HG02943 (cell line): ENCODE measurements around the gene MEIS1.

Experiments used
- ATAC-seq: cut with Tn5 transposase; IDR thresholded peaks from one replicate; pipeline ENCODE4 v1.9.1; 2021; ENCODE audit warnings: mild to moderate bottlenecking, low read depth, moderate library complexity; ENCODE audit not compliant: unreplicated experiment

The MEIS1 gene

GRCh38 chr2:66576561-66577320 is 141.8 kb downstream of the MEIS1 start:
- no peak for ATAC-seq

DNA sequence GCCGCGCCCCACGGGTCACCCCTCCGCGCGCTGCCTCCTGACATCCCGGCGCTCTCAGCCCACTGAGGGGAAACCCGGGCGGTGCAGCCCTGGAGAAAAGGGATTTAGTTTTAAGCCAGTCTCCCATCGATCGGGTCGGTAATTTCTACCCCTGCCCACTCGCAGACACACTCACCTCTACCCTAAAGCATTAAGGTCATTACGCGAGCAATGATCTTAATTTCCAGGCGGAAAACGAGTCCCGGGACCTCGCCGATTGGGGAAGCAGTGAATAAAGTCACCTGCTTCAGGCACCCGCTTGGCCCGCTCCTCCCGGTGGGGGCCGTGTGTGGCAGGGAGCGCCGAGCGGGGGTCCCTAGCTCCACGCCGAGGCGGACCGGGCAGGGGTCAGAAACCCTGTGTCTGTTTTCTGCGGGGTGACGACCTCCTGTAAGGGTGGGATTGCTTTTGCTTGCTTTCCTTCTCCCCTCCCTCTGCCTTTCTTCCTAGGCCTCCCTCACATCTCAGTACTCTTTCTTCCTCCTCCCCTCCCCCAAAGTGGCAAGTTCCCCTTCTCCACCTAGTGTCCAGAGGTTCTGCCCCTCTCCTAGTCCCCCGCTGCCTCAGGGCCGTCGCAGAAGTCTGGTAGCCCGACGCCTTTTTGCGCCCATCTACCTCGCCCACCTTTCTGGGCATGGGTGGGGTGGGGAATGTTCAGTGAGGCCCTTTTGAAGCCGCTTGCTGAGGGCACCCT is 142.6 kb downstream of the MEIS1 start:
- no peak for ATAC-seq

GRCh38 chr2:66578054-66578686 is 143.2 kb downstream of the MEIS1 start:
- no peak for ATAC-seq

- ATAC-seq, result no peak
Observed at GRCh38 chr2:66578687-66579106, 143.8 kb downstream of the MEIS1 start.

DNA sequence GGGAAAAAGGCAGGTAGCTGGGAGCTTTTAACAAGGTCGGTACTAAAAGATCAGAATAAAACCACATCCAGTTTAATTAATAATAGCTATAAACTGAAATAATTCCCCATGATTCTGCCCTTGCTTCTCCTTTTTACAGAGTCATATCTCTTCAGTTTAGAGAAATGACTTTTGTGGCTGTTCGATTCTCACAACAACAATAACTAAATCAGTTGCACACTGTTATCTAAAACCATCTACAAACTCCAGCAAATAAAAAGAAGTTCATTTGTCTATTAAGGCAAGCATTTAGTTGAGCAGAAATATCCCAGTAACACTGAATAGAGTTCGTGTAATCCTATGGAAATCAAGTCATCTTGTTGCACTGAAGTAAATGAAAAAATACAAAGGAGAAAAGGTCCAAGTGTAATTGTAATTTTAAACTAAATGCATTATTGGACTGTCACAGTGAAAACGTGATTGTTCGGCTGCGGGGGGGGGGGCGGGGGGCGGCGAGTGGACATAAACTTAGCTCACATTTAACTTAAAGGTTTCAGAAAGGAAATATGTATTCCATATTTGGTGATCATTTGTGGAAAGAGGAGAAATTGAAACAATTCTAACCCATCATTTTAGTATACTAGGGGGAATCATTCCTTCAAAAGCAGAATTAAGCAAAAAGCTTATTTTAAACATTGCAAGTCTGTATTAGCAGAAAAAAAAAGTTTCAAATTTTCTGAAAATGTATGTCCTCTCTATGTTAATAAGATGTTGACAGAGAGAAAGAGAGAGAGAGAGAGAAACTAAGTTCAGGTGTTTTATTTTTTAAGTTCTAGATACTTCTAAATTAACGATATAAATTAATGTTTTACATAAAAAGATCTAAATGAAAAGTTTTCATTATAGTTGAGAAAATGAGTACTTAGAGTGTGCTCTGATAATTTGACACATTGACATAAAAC is 144.5 kb downstream of the MEIS1 start:
- no peak for ATAC-seq

DNA sequence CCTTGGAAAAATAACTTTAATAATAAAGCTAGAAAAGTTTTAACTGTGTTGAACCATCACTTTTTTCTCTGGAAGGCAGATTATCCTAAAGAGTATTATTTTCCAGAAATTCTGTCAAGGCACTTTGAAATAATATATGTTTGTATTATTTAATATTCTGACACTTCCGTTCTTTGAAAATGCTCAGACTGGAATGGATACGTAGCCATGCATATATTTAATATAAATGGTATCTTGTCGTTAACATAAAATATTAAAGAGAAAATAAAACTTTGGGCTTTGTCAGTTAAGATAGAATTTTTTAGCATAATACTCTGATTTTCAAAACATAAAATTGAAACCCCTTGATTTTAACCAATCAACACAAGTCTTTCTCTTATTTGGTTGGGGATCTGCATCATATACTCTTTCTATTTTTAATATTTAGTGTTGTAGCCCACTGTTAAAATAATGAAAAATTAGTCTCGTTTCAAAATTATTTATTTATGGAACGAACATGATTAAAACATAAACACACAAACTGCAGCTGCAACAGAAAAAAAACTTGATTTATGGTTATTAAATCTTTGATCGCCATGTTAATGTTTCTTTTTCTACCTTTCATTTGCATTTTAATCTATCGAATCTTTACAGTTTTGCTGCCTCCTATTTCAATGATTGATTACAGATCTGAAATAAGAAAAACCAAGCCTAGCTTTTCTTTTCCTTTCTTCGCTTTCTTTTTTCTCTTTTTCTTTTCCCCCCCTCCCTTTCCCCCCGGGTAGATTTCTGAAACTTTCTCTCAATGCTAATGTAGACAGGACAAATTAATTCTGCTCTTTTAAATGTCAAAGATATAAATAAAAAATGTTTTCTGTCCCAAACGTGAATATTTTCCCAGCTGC is 145.5 kb downstream of the MEIS1 start:
- no peak for ATAC-seq

DNA sequence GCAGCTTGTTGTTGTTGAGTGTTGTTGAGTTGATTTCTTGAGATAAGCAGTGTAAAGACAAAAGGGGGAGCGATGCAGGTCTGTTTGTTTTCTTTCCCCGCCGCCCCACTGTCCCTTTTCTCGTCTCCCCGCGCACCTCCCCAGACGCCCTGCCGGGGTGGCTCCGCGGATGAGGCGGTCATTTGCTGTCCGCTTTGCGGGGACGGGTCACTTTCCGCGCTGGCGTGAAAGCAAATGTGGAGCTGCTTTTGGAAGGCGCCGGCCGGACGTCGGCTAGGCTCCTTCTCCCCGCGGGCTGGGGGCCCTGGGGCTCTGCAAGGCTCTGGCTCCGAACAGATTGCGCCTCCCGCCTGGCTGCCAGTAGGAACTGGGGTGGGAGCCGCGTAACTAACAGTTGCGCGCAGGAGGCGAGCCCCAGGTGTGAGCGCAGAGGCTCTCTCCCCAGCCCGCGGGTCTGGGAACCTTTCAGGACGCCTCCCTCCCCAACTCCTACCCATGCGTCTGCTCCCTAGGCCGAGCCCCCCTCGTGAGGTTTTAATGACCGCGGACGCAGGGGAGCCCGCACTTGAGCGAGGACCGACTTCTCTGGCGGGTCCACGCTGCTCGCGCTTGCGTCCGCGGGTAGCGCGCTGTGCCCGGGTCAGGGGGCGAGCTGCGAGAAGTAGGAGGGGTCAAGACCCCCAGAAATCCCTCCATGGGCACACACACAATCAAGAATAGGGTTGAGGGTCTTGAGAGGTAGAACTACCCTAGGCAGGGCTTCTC is 146.6 kb downstream of the MEIS1 start:
- ATAC-seq, result no peak

DNA sequence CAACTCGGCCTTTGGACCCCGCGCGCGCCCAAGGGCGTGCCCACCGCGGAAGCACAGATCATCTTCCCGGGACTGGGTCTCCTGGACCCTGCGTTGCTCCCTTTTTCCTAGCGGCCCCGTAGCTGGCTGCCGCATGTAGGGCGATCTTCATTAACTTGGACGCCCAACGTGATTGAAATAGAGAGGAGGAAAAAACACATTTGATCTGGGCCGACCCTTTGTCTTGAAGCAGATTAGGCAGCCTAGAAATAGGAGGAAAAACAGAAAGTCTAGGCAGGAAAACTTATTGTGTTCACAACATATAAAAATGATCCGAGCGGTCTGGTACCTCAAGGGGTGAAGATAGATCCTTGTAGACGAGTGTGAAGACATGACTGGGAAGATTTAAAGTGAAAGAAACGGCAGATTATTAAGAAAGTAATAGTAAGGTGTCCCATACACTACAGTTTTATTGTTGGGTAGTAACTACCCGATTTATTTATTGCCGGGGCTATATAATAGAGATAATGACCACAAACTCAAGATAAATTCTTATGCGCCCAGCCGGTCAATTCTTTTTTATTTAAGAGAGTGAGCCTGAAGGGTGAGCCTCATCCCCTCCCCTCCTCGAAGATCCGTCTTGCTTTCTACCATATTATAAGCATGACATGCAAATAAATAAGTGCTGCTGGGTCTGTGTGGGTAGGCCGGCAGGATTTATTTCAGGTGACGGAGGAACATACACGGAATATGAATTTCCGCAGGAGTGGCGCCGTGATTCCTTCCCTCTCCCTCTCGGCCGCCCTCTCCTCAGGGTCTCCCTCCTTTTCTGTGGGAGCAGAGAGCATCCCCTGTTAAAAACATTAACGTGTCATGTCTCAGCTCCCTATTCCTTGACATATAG is 147.4 kb downstream of the MEIS1 start:
- no peak for ATAC-seq

DNA sequence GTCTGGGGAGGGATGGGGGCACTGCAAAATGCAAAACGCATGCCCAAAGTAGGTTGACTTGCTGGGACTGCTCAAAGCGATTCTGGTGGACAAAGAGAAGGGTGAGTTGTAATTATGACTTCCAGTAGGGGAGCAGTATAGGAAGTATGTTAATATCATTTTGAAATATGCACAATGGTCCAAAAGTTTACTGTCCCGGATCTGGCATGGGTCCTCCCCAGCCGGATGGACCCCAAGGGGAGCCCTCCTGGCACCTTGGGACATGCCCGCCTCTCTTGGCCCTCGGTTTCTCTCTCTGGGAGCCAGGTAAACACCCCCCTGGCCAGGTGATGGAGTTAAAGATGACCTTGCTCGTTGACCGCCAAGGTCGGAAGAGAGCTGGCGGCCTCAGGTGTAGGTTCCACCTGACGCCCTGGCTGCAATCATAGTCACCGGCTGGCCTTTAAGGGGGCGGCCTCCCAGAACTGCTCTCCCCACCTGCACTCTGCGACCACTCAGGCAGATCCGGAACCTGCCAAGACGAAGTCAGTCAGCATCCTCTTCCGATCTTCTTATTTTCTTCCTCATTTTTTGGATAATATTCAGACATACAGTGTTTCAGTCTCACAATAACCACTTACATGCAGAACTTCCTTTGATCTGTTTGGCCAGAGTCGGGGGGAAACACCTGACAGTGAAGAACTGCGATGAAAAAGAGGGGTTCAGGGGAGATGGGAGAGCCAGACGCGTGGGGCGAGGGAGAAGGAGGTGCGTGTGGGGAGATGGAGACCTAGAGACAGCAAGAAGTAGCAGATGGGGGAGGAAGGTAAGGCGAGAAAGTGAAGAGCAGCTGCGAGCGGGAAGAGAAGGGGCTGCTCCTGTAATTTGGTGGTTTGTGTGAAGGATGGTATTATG is 148.3 kb downstream of the MEIS1 start:
- no peak for ATAC-seq

GRCh38 chr2:66583881-66584280 is 149.0 kb downstream of the MEIS1 start:
- no peak for ATAC-seq

GRCh38 chr2:66585587-66585986 is 150.7 kb downstream of the MEIS1 start:
- ATAC-seq, result no peak

DNA sequence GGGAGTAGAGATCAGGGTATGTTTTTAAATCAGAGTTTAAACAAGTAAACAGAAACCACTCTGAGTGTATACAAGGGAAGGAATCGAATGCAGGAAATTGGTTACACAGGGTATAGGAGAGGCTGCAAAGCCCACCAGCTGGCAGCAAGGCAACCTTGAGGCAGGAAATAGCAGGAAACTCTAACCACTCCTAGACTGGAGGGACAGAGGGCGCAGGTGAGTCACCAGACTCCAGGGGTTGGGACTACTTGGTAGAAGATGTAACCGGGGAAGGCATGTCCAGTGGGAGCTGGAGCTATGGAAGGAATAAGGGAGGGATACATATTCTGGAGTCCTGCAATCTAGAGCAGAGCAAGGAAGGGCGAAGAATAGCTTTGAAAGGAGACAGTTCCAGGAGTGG is 152.3 kb downstream of the MEIS1 start:
- no peak for ATAC-seq

DNA sequence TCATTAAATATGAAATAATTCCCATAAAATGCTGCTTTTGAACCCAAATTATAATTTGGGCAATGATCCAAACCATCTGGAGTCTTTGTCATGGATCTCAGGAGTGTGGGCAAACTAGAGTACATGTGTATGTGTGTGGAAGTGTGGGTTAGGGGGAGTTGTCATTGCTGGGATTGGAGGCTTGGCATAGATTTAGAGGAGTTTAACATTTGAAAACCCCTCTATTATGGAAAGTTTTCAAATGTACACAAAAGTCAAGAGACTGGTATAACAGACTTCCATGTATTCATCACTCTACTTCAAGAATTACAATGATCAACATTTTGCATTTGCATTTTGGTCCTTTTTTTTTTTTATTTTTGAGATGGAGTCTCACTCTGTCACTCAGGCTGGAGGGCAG is 159.1 kb downstream of the MEIS1 start:
- no peak for ATAC-seq

- ATAC-seq, result no peak
Observed at GRCh38 chr2:66595556-66595955, 160.6 kb downstream of the MEIS1 start.

- ATAC-seq, result no peak
Observed at GRCh38 chr2:66596256-66596655, 161.3 kb downstream of the MEIS1 start.

- no peak for ATAC-seq
Observed at GRCh38 chr2:66601624-66602023, 166.7 kb downstream of the MEIS1 start.

DNA sequence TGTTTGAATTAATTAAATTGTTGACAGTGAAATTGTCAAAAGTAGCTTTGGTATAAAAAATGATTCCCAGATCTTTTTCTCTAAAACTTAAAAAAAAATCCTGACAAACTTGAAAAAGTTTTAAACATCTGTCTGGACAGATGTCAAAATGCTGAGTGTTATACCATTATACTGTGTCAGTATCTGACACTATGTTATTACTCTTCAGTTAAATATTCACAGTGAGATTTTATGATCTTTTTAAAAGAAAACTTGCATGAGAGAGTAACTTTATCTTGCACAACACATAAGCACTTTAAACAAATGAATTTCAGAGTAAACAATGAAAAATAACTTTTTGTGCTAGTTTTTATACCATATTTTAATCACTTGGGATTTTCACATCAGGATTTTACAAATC is 167.4 kb downstream of the MEIS1 start:
- no peak for ATAC-seq
